GM12891 (cell line): ENCODE data around the gene PANX2.

Experiments used
- PAX5 ChIP-seq: IDR thresholded peaks from 2 replicates; pipeline ENCODE4 v1.6.1; 2011; ENCODE audit warnings: low read length, moderate library complexity, mild to moderate bottlenecking; ENCODE audit not compliant: insufficient read depth, severe bottlenecking
- POLR2A ChIP-seq: IDR thresholded peaks from 2 replicates; pipeline ENCODE4 v1.6.1; 2011; ENCODE audit warnings: low read depth, low read length, control low read depth
- POLR2AphosphoS5 ChIP-seq: IDR thresholded peaks from 2 replicates; pipeline ENCODE4 v1.6.1; 2011; ENCODE audit warnings: low read depth, low read length, control low read depth
- SPI1 ChIP-seq: IDR thresholded peaks from 2 replicates; pipeline ENCODE4 v1.6.1; 2011; ENCODE audit warnings: low read depth, low read length, control low read depth
- TAF1 ChIP-seq: IDR thresholded peaks from 2 replicates; pipeline ENCODE4 v1.6.1; 2011; ENCODE audit warnings: low read depth, low read length, control low read depth

- TF ChIP-seq PAX5 (peak; percentile 92), POLR2AphosphoS5 (peak; percentile 89), POLR2A (peak; percentile 80), TAF1 (peak; percentile 21), SPI1 (peak; percentile 47)
Observed at GRCh38 chr22:50190941-50191741, 20.6 kb downstream of the PANX2 start.
